ENCODE data around the gene PALLD.

- TF ChIP-seq CTCF (IDR thresholded peaks at IDR 0.05) (no peak), POLR2A (IDR thresholded peaks at IDR 0.05) (no peak)
Observed at GRCh38 chr4:168522829-168523489, 26.1 kb downstream of the PALLD start.
